Activated naive CD8-positive, alpha-beta T cell treated with anti-CD3 and anti-CD28 coated beads, Interleukin-2, amount 50 U/mL, for 24 hours (primary cell): Measurements from ENCODE around the gene DDC.
A peak's percentile ranks its signal among the peaks of the same experiment; 100 is the strongest.

ENCODE experiments used
- ATAC-seq: fragments of 150-1000 bp; cut with Tn5 transposase; one replicate; pipeline ENCODE4 v1.10.0; 2021
- DNase-seq: peaks from one replicate; pipeline ENCODE4 v3.0.0; 2021
- H3K27ac Mint-ChIP-seq: one replicate; pipeline ENCODE4 v1.8.0; 2021; ENCODE audit warnings: mild to moderate bottlenecking, mixed read lengths
- H3K27me3 Mint-ChIP-seq: one replicate; pipeline ENCODE4 v1.8.0; 2021; ENCODE audit warnings: mixed read lengths
- H3K36me3 Mint-ChIP-seq: one replicate; pipeline ENCODE4 v1.8.0; 2021; ENCODE audit warnings: low read depth, mixed read lengths
- H3K4me1 Mint-ChIP-seq: one replicate; pipeline ENCODE4 v1.8.0; 2021; ENCODE audit warnings: mixed read lengths
- H3K4me3 Mint-ChIP-seq: one replicate; pipeline ENCODE4 v1.8.0; 2021; ENCODE audit warnings: mild to moderate bottlenecking, moderate library complexity, mixed read lengths
- H3K9me3 Mint-ChIP-seq: one replicate; pipeline ENCODE4 v1.8.0; 2021; ENCODE audit warnings: mixed read lengths

Gene DDC

GRCh38 chr7:50504646-50505546 lies 60.3 kb downstream of the DDC start:
- Mint-ChIP-seq H3K4me1 (no peaks in the 10 kb centered on the region), H3K9me3 (no peaks in the 10 kb centered on the region), H3K4me3 (no peak overlapping the region), H3K27ac (no peak overlapping the region), H3K36me3 (no peaks in the 10 kb centered on the region), H3K27me3 (no peaks in the 10 kb centered on the region)
- ATAC-seq, result no peak
- DNase-seq, result no peak

- Mint-ChIP-seq H3K4me1 (no peaks in the 10 kb centered on the region), H3K9me3 (no peaks in the 10 kb centered on the region), H3K27me3 (no peaks in the 10 kb centered on the region), H3K36me3 (no peaks in the 10 kb centered on the region), H3K4me3 (no peak overlapping the region), H3K27ac (no peak overlapping the region)
- no peak for DNase-seq
- ATAC-seq, result no peak
These were observed 62.3 kb downstream of the DDC start for GRCh38 chr7:50502947-50503346.

GRCh38 chr7:50502001-50502684 lies 63.1 kb downstream of the DDC start:
- H3K36me3 Mint-ChIP-seq, result no peaks in the 10 kb centered on the region
- no peak for DNase-seq
- peaks cover 3% of the 10 kb centered on the region for H3K4me1 Mint-ChIP-seq
- no peak overlapping the region for H3K4me3 Mint-ChIP-seq
- ATAC-seq, result no peak
- H3K9me3 Mint-ChIP-seq, result no peaks in the 10 kb centered on the region
- H3K27me3 Mint-ChIP-seq, result peaks cover 7% of the 10 kb centered on the region
- H3K27ac Mint-ChIP-seq, result no peak overlapping the region

- ATAC-seq (no peak), DNase-seq (no peak)
- Mint-ChIP-seq H3K4me1 (peaks cover 8% of the 10 kb centered on the region), H3K27me3 (peaks cover 10% of the 10 kb centered on the region), H3K36me3 (no peaks in the 10 kb centered on the region), H3K27ac (no peak overlapping the region), H3K9me3 (no peaks in the 10 kb centered on the region), H3K4me3 (no peak overlapping the region)
These were observed 66.1 kb downstream of the DDC start for GRCh38 chr7:50499092-50499491.

- peaks cover 10% of the 10 kb centered on the region for H3K27me3 Mint-ChIP-seq
- H3K9me3 Mint-ChIP-seq, result no peaks in the 10 kb centered on the region
- no peak for ATAC-seq
- H3K4me1 Mint-ChIP-seq, result peaks cover 8% of the 10 kb centered on the region
- DNase-seq, result no peak
- no peak overlapping the region for H3K4me3 Mint-ChIP-seq
- H3K36me3 Mint-ChIP-seq, result no peaks in the 10 kb centered on the region
- H3K27ac Mint-ChIP-seq, result no peak overlapping the region
These were observed 67.2 kb downstream of the DDC start for GRCh38 chr7:50497968-50498367.

- Mint-ChIP-seq H3K27me3 (peaks cover 10% of the 10 kb centered on the region), H3K9me3 (no peaks in the 10 kb centered on the region), H3K27ac (no peak overlapping the region), H3K4me1 (peaks cover 8% of the 10 kb centered on the region), H3K36me3 (no peaks in the 10 kb centered on the region), H3K4me3 (no peak overlapping the region)
- DNase-seq, result no peak
- ATAC-seq, result peak; percentile 53
These were observed 68.0 kb downstream of the DDC start for GRCh38 chr7:50497068-50497642.

- no peak for DNase-seq
- H3K9me3 Mint-ChIP-seq, result no peaks in the 10 kb centered on the region
- peaks cover 10% of the 10 kb centered on the region for H3K27me3 Mint-ChIP-seq
- no peak overlapping the region for H3K27ac Mint-ChIP-seq
- H3K4me1 Mint-ChIP-seq, result peaks cover 8% of the 10 kb centered on the region
- ATAC-seq, result no peak
- no peak overlapping the region for H3K4me3 Mint-ChIP-seq
- H3K36me3 Mint-ChIP-seq, result no peaks in the 10 kb centered on the region
These were observed 68.6 kb downstream of the DDC start for GRCh38 chr7:50496569-50496968.

GRCh38 chr7:50495746-50496145 lies 69.5 kb downstream of the DDC start:
- H3K27ac Mint-ChIP-seq, result no peak overlapping the region
- no peak for DNase-seq
- no peaks in the 10 kb centered on the region for H3K36me3 Mint-ChIP-seq
- no peak for ATAC-seq
- H3K4me1 Mint-ChIP-seq, result peaks cover 8% of the 10 kb centered on the region
- peaks cover 10% of the 10 kb centered on the region for H3K27me3 Mint-ChIP-seq
- H3K9me3 Mint-ChIP-seq, result no peaks in the 10 kb centered on the region
- H3K4me3 Mint-ChIP-seq, result no peak overlapping the region

GRCh38 chr7:50492770-50493519 lies 72.3 kb downstream of the DDC start:
- no peak overlapping the region for H3K27ac Mint-ChIP-seq
- ATAC-seq, result no peak
- H3K36me3 Mint-ChIP-seq, result no peaks in the 10 kb centered on the region
- peaks cover 8% of the 10 kb centered on the region for H3K4me1 Mint-ChIP-seq
- no peaks in the 10 kb centered on the region for H3K9me3 Mint-ChIP-seq
- DNase-seq, result no peak
- peaks cover 12% of the 10 kb centered on the region for H3K27me3 Mint-ChIP-seq
- H3K4me3 Mint-ChIP-seq, result no peak overlapping the region

GRCh38 chr7:50491943-50492342 lies 73.3 kb downstream of the DDC start:
- Mint-ChIP-seq H3K27me3 (peaks cover 3% of the 10 kb centered on the region), H3K4me1 (peaks cover 3% of the 10 kb centered on the region), H3K9me3 (no peaks in the 10 kb centered on the region), H3K4me3 (no peak overlapping the region), H3K36me3 (no peaks in the 10 kb centered on the region), H3K27ac (no peak overlapping the region)
- ATAC-seq, result no peak
- no peak for DNase-seq

- H3K27ac Mint-ChIP-seq, result no peak overlapping the region
- no peak for ATAC-seq
- H3K36me3 Mint-ChIP-seq, result no peaks in the 10 kb centered on the region
- H3K4me1 Mint-ChIP-seq, result no peaks in the 10 kb centered on the region
- no peak overlapping the region for H3K4me3 Mint-ChIP-seq
- no peaks in the 10 kb centered on the region for H3K9me3 Mint-ChIP-seq
- no peak for DNase-seq
- peaks cover 2% of the 10 kb centered on the region for H3K27me3 Mint-ChIP-seq
These were observed 74.0 kb downstream of the DDC start for GRCh38 chr7:50491209-50491608.

GRCh38 chr7:50488379-50488778 lies 76.8 kb downstream of the DDC start:
- Mint-ChIP-seq H3K9me3 (no peaks in the 10 kb centered on the region), H3K27me3 (peaks cover 2% of the 10 kb centered on the region), H3K27ac (no peak overlapping the region), H3K4me3 (no peak overlapping the region), H3K4me1 (no peaks in the 10 kb centered on the region), H3K36me3 (no peaks in the 10 kb centered on the region)
- no peak for ATAC-seq
- no peak for DNase-seq

- Mint-ChIP-seq H3K27me3 (peaks cover 2% of the 10 kb centered on the region), H3K36me3 (no peaks in the 10 kb centered on the region), H3K9me3 (no peaks in the 10 kb centered on the region), H3K4me1 (no peaks in the 10 kb centered on the region), H3K4me3 (no peak overlapping the region), H3K27ac (no peak overlapping the region)
- DNase-seq (no peak), ATAC-seq (no peak)
These were observed 78.7 kb downstream of the DDC start for GRCh38 chr7:50486512-50486911.

GRCh38 chr7:50481867-50482266 lies 83.3 kb downstream of the DDC start:
- Mint-ChIP-seq H3K4me1 (no peaks in the 10 kb centered on the region), H3K27ac (no peak overlapping the region), H3K27me3 (no peaks in the 10 kb centered on the region), H3K4me3 (no peak overlapping the region), H3K36me3 (no peaks in the 10 kb centered on the region), H3K9me3 (no peaks in the 10 kb centered on the region)
- no peak for ATAC-seq
- DNase-seq, result no peak
